ENCODE measurements around the gene ACOXL.

DNA sequence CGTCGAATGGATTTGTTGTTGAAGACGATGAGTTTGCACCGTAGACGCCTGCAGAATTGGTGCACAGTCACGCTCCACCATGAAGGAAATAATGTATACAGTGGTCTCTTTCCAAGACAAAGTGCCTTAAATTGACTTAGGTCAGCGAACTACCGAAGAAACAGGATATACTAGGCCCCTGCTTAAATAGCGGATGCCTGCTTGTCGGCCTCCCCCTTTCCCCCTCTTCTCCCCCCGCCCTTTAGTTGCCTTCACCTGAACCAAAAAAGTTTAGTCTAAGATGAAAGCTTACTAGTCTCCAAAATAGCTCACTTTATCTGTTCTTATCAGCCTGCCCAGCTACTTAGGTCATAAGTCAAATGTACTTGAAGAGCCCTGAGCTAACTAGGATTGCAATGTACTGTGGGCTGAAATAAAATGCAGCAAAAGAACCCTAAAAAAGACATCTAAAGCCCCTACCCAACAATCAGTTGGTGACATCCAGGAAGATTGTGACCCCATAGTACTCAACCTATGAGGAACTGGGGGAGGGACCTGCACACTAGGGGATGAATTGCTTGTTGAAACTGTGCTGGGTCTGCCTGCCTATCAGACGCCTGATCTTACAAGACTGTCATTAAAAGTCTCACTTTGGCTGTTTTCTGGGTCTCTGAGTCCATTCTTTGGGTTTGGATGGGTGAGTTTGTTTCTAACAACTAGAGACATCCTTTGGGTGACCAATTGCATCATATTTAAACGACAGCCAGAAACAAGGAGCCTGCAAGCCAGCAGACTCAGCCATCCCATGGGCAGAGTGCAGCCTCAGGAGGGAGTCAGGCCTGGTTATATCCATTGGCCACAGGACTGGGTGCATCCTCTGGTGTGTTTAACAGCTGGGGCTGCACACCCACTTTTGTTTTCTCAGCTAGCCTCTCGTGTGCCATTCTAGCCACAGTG is 14.5 kb downstream of the ACOXL start:
- TF ChIP-seq, protein P1, sequence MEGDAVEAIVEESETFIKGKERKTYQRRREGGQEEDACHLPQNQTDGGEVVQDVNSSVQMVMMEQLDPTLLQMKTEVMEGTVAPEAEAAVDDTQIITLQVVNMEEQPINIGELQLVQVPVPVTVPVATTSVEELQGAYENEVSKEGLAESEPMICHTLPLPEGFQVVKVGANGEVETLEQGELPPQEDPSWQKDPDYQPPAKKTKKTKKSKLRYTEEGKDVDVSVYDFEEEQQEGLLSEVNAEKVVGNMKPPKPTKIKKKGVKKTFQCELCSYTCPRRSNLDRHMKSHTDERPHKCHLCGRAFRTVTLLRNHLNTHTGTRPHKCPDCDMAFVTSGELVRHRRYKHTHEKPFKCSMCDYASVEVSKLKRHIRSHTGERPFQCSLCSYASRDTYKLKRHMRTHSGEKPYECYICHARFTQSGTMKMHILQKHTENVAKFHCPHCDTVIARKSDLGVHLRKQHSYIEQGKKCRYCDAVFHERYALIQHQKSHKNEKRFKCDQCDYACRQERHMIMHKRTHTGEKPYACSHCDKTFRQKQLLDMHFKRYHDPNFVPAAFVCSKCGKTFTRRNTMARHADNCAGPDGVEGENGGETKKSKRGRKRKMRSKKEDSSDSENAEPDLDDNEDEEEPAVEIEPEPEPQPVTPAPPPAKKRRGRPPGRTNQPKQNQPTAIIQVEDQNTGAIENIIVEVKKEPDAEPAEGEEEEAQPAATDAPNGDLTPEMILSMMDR (IDR thresholded peaks at IDR 0.05): no peak
- TF ChIP-seq POLR2A (IDR thresholded peaks at IDR 0.05): no peak

Measured in testis (tissue), 2 donors.